ENCODE measurements around the gene KANTR.
"Not testable (repeated sequence)": the region's sequence is repeated elsewhere in the genome, so short reads cannot be mapped to it uniquely, and the experiment has no call there.

Gene KANTR

GRCh38 chrX:53128097-53128749 is 34.3 kb downstream of the KANTR start:
- no peak for DNase-seq (ENCODE audit: low read depth, low spot score)

DNA sequence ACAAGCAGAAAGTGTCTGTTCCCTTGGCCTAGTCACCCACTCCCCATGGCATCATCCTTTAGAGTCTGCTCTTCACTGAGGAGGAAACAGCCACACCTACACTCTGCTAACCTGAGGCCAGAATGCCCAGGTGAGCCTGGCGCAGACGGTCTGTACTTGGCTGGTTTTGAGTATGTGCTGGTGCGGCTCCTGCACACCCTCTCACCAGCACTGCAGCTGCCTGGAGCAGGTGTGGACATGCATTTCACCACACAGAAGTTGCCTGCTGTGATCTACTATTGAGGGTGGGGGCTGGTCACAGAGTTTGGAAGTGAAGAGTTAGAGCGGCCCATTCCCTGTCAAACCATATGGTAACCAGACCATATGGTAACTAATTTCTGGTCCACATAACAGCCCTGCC is 39.5 kb downstream of the KANTR start:
- DNase-seq (ENCODE audit: low read depth, low spot score): no peak

DNA sequence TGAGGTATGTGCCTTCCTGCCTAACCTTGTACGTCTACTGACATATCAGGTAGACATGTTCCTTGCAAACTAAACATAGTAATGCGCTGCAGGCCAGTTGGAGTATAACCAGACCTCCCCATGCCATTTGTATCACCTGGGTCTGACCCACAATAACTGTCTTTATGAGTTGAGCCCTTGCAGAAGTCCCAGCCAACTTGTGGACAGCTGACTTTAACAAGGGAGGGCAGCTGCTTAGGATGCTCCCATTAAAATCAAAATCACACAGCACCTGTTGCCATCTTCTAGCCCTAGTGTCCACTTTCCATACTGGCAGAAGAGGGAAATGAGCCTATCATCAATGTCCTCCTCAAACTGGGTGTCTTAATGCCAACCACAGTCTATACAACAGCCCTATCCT is 41.6 kb downstream of the KANTR start:
- DNase-seq (ENCODE audit: low read depth, low spot score): no peak

DNA sequence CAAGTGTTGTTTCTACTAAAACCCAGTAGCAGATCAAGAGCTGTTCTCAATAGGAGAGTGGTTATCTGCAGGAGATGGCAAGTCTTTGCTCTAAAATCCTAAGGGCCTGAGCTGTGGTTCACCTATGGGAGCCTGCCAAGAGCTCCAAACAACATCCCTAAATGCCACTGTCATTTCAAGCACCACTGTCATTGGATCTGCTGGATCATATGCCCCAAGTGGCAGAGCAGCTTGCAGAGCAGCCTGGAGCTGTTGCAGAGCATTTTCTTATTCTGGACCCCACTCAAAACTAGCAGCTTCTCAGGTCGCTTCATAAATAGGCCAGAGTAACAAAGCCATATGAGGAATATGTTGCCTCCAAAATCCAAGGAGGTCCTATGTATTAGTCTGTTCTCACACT is 59.6 kb downstream of the KANTR start:
- no peak for DNase-seq (ENCODE audit: low read depth, low spot score)

GRCh38 chrX:53155512-53156206 is 61.7 kb downstream of the KANTR start:
- DNase-seq (ENCODE audit: low read depth, low spot score): no peak

GRCh38 chrX:53156207-53156596 is 62.3 kb downstream of the KANTR start:
- DNase-seq (ENCODE audit: low read depth, low spot score): no peak

GRCh38 chrX:53159184-53159583 is 65.2 kb downstream of the KANTR start:
- DNase-seq (ENCODE audit: low read depth, low spot score): no peak

DNA sequence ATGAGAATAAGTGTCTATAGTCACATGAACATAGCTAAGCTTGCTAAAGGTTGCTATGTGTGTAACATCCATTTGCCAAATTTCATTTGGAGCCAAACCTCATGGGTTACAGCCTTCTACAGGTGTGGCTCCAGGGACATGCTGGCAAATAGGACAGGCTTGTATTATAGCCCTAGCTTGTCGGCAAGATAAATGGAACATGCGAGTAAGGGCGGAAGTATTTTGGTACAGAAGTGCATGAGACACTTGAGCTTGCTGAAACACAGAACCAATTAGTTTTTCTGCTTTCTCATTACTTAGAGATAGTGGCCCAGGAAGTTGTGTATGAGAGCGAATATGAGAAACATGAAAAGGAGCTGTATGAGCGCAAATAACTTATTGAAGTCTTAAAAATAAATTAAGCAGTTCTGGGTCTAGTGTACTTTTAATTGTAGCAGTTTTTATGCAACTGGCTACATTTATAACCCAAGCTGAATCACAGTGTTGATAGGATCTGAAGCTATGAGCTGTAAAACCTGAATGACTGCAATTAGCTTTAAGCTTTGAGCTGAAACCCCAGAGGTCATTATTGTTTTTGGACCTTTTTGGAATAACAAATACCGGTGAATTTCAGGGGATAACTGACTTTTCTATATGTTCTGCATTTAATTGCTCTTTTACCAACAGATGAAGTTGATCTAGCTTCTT is 66.5 kb downstream of the KANTR start:
- DNase-seq (ENCODE audit: low read depth, low spot score): no peak

- no peak for DNase-seq (ENCODE audit: low read depth, low spot score)
These were observed 69.5 kb downstream of the KANTR start for GRCh38 chrX:53163436-53163835.

GRCh38 chrX:53164566-53164965 is 70.6 kb downstream of the KANTR start:
- not testable (repeated sequence) for DNase-seq (ENCODE audit: low read depth, low spot score)

GRCh38 chrX:53166103-53166502 is 72.2 kb downstream of the KANTR start:
- DNase-seq (ENCODE audit: low read depth, low spot score): no peak

DNA sequence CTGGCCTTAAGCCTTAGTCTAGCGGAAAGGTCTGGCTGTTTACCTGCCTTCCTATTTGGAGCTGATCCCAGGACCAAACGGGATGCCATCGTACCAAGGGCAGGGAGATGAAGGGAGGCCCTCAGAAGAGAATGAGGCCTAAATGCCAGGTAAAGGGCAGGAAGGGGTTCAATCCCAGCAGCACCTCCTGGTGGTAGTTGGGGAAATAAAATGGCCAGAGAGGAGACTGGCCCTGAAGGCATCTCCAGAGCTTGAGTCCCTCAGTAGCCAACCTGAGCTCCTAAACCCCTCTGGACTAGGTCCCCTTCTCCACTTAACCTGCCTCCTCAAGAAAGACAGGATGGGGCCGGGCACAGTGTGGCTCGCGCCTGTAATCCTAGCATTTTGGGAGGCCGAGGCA is 77.4 kb downstream of the KANTR start:
- DNase-seq (ENCODE audit: low read depth, low spot score): no peak
